ENCODE results near the gene NEUROD4.
"Not testable (repeated sequence)": the region's sequence is repeated elsewhere in the genome, so short reads cannot be mapped to it uniquely, and the experiment has no call there.

Gene NEUROD4, protein sequence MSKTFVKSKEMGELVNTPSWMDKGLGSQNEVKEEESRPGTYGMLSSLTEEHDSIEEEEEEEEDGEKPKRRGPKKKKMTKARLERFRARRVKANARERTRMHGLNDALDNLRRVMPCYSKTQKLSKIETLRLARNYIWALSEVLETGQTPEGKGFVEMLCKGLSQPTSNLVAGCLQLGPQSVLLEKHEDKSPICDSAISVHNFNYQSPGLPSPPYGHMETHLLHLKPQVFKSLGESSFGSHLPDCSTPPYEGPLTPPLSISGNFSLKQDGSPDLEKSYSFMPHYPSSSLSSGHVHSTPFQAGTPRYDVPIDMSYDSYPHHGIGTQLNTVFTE

DNA sequence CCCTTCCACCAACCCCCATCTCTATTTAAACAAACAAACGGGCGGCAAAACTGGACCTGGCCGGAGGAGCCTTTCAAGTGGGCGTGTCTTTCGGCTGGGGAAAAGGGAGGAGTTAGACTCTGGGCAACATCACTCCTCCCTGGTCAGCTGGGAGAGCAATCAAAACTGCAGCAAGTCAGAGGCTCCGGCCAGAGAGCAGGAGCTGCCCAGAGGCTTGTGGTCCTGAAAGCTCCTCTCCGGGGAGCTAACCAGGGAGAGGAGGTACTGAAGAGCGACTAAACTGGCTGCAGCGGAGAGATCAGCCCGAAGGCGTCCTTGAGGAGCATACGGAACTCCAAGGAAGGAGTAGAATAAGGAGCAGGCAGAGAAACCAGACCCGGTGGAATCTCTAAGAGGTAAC is at the start of gene NEUROD4:
Gene NEUROD4, plus strand, starts transcription at position 191 of the 400 bp plus-strand sequence. CDS start 6,466 bp downstream, outside the sequence.
- peak; percentile 54 for DNase-seq

DNA sequence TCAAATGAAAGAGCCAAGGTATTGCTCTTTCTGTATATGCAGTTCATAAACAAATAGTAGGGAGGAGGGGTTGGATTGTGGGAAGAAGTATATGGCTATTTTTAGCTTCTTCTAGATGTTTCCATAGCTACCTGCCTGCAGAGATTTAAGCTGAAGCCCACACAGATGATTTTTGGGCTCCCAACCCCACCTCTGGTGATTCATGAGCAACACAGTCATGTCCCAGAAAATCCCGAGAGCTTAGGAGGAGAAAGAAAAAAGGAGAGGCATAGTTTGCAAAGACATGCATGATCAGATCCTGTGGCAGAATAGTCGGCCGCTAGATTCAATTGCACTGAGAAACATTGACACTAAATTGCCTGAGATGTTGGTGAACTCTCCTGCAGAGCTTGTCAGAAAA is 49.0 kb upstream of the NEUROD4 start:
- DNase-seq = no peak

DNA sequence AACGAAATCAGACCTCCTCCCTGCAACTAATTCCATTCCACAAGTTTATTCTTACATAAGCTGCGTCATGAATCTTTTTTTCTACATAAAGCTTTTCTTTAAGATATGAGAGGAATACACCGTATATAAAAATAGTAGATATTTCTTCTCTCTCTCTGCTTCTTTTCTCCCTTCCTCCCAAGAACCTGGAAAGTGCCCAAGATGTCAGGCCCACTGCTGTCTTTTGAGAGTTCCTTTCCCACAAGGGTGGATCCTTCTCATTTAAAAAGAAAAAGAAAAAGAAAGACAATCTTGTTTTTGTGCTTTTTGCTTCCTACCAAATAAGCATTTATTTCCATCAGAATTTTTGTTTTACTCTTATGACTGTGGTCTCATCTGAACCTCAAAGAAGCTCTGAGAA is 46.2 kb upstream of the NEUROD4 start:
- no peak for DNase-seq

DNA sequence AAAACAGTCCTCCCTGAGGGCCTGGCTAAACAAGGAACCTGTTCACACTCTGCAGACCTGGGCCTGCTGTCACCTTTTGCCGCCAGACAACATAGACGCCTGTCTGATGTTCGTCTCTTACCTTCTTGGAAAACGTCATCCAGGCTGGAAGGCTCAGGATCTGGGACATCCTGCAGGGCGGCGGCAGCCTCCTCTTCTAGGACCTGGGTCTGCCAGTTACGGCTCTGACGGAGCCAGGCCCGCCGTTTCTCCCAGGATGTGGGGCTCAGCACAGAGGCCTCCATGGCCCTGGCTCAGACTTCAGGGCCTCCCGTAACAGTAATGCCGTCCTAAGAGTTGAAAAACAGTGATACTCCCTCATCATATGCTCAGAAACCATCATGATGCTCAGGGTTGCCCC is 45.5 kb upstream of the NEUROD4 start:
- DNase-seq = no peak

DNA sequence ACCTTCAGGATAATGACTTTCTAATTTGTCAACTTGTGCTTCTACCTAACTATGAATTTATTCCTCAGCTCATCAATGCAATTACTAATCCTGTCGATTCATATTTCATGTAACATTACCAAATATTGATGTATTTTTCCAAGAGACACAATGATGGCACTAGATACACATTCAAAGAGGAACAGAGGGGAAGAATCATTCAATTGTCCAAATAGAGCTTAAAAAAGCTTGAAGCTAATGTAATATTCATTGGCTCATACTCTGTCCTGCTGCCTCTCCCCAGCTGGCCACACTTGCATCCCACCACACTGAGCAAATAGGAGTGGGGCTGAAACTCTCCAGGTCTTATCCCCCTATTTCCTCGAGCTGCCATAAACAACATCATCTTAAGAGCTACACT is 44.5 kb upstream of the NEUROD4 start:
- no peak for DNase-seq

DNA sequence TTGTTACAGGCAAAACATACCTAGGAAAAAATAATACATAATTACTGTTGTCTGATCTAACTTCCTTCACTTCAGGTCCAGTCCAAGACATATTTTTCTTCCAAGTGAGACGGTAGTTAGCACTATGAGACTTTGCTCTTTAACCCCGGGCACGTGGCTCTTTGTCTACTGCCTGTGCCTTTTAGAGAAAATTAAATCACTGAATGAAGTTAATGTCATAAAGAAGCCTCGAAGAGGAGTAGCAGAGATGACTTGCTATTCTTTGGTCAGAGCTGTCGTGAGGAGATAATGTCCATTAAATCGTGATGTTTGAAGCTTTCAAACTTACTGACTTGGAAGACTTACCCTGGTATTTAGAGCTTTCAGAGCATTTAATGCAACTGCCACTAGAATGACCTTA is 43.9 kb upstream of the NEUROD4 start:
- DNase-seq = no peak

DNA sequence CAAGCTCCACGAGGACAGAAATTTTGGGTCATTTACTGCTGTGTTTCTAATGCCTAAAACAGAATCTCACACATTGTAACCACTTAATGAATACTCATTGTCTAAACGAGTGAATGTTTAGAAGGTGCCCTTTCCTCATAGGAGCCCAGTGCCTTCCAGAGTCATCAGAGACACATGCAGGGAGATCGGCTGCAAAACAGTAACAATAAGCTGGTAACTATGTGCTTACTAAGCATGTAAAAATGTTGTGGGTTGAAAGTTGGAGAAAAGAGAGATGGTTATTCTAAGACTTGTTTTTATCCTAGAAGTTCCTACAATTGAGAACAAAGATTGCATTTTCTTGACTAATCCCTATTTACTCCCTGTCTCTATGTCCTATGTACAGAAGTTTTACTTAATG is 42.6 kb upstream of the NEUROD4 start:
- DNase-seq = no peak

DNA sequence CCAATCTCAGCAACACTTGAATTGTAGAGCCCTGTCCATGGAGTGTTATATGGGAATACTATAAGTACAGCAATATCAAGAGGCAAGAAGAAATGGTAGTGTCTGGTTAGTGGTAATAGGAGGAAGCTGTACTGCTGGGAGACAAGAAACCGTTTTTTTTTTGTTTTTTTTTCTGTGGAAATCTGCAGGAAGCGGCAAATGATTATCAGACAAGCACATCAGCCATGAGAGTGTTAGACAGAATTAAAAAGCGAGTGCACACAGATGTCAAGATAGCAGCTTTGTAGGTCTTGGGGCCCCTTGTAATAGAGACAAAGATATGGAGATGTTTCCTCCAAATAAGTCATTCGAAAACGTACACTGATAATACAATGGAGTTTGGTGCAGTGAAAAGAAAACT is 41.9 kb upstream of the NEUROD4 start:
- no peak for DNase-seq

DNA sequence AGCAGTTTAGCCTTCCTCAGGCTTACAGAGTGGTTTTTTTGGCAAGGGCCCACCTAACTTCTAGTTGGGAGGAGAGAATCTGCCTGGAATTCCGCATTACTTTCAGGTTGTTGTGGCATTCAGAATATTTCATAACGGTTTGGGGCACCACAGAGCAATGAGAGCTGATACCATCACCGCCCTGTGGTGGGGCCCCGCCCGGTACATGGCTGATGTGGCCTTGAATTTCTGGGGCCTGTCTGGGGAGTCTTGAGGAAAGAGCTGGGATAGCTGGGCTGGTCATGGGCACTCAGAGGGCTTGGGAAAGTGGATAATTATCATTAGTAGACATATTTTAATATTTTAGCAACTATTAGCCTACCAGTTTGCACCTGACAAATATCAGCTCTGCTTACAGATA is 39.4 kb upstream of the NEUROD4 start:
- DNase-seq = no peak

DNA sequence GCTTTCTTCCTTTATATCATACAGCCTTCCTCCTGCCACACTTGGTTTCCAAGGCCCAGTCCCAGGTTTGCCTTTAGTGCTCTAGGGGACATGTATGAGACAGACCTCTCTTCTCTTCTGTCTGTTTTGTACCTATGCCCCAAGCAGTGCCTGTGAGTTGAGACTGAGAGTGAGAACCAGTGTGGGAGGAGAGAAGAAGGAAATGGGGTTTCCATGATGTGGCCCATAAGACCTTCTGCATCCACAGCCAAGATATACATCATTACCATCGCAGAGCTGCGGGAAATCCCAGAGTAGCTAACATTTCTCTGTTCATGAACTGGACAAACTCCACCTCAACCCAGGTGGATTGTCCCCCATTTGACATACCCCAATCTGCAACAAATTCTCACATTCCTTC is 38.0 kb upstream of the NEUROD4 start:
- no peak for DNase-seq

DNA sequence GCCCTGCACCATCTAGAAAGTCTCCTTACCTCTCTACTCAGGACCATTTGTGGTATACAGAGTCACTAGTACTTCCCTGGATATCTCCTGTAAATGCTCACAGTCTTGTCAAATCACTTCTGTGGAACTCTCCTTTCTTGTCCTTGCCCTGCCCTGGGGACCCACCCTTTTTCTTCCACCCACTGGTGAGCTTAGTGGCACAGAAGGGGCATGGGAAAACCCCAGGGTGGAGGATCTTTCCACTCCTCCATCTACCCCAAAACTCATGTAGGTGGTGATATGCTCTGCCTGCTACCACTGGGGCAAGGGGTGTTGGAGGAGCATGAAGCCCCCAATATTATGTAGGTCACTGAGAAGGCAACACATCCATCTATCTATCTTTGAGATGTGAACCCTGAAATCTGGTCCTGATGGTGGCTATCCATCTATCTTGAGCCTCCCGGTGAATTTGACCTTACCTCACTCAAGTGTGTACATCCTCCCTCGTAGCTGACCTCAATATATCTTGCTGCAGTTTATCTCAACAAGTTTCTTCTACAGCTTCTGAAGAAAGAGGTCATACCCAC is 36.2 kb upstream of the NEUROD4 start:
- no peak for DNase-seq

DNA sequence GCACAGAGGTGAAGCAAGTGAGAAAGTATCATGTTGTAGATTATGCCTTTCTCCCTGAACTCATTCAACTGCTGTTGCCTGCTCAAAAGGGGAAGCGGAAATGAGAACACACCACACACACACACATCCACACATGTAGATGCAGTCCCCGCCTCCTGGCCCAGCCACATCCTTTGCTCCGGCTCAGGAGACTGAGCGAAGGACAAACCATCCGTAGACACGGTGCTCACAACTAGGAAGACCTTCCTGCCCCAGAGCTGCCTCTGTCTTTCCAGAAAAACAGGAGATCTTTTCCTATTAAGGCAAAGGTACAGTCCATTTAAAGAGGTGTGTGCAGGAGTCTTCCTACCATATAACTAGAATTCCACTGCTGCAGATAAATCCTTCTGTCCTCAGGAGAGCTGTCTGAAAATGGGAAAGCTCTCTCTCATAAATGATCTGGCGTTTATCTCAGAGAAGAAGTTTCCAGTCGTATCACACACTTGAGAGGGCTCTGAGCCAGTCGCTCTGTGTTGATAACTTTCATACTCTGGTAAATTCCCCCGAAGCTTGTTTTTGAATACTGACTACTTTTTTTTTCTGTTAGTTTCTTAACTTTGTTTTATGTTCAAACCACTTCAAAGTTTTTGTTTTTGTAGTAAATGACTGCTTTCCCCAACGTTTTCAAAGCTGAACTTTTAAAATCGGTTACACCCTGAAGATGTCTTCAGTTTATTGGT is 35.0 kb upstream of the NEUROD4 start, which contains the start of gene TESPA1:
Gene TESPA1, minus strand, starts transcription at position 105 of the 719 bp plus-strand sequence. CDS start 10,200 bp downstream, outside the sequence.
- DNase-seq = no peak

DNA sequence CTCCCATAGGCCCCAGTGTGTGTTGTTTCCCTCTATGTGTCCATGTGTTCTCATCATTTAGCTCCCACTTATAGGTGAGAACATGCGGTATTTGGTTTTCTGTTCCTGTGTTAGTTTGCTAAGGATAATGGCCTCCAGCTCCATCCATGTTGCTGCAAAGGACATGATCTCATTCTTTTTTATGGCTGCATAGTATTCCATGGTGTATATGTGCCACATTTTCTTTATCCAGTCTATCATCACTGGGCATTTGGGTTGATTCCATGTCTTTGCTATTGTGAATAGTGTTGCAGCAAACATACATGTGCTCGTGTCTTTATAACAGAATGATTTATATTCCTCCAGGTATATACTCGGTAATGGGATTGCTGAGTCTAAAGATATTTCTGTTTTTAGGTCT is 33.0 kb upstream of the NEUROD4 start:
- not testable (repeated sequence) for DNase-seq

DNA sequence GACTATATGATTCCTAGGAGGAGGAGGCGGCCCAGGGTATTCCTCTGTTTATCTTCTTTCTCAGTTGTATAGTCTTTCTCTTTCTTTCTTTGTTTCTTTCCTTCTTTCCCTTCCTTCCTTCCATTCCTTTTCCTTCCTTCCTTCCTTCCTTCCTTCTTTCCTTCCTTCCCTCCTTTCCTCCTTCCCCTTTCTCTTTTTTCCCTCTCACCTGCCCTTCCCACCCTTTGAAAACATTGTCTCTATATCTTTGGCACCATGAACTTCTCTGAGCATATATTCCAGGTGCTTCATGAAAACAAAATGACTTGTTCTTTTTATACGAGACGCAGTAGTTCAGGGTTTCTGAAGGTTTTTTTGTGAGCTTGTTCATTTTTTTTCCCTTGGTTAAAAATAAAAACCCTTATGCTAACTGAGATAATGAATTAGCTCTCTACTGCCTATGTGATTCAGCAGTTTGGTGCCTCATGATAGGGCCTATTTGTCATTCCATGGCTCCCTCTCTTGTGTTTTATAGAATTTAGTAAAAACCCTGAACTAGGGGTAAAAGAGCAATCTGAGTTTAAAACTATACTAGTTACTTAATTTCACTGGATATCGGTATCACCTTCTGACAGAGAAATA is 32.1 kb upstream of the NEUROD4 start:
- DNase-seq = no peak

DNA sequence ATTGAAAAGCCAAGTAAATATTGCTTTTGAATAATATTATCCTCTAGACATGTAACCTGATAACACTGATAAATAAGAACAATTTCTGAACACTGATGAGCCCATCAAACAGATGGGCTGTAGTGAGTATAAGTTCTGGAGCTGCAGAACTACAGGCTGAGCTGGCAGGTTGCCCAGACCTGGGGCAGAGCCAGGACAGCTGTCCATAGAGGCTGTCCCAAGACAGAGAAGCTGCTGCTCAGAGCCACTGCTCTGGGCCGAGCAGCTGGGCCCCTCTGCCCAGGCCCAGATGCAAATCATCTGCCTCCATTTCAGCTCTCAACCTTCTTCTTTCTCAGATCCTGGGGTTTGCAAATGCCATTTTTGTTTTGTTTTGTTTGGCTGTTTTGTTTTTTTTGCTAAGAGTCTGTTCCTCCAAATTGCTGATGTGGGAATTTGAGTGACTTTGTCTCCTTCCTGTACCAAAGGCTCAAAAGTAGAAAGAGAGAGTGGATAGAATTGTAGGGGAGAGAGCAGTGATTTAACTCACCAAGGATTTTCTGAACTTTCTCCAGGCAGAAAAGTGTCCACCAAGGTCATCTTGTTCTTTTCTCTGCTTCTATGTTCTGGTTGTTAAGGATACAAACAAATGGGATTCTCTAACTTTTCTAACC is 31.2 kb upstream of the NEUROD4 start:
- peak; percentile 87 for DNase-seq

DNA sequence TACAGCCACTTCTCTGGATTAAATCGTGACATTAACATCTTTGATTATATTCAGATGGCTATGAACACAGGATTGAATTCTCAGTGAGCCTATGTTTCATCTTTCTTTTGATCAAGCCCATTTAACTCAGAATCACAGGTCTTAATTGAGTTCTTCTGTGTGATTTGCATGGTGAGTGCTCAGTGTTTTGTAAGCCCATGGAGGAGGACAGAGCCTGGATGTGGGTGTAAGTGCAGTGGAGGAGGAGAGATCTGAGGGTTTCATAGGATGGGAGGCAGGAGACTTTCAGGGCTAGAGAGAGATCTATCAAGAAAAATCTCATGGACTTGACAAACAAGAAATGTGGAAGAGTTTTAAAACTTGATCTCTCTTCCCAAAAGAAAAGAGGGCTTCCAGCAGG is 29.9 kb upstream of the NEUROD4 start:
- DNase-seq = no peak

DNA sequence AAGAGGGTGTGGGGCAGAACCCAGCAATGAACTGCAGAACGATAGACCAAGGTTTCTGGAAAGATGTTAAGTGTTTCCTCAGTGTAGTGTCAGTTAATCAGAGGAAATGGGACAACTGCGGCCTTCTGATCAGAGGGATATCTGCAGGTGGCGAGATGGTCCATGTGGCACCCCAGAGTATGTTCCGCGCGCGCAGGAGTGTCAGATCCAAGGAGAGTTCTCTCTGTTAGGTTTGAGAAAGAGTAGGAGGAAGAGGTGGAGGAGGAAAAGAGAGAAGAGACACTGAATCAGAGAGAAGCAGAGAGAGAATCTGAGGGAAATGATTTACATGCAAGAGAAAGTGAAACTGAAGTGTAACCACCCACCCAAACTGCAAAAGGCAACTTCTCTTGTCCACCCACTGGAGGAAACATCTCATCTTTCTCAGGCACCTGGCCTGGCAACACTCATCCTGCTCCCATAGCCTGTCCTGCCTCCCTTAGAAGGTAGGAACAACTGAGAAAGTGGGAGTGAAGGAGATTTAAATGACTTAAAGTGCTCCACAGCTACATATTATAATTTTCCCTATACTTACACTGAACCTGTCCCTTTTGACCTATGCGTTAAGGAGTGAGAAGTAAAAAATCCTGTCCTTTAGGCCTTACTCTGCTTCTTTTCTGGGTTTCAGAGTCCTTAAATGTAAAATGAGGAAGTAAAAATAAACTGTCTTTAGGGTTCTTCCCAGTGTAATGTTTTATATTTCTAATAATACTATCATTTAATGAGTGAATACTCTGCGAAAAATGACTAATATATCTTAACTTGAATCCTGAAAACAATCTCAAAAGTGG is 28.4 kb upstream of the NEUROD4 start:
- no peak for DNase-seq

DNA sequence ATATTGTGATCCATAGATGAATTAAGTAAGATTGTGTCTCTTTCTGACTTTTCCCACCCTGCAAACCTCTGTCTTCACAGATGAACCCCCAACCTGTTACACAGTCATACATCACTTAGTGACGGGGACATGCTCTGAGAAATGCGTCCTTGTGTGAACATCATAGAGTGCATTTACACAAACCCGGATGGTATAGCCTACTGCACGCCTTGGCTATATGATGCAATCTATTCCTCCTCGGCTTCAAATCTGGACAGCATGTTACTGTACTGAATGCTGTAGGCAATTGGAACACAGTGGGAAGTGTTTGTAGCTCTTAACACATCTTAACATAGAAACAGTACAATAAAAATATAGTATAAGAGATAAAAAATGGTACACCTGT is 27.8 kb upstream of the NEUROD4 start:
- no peak for DNase-seq

DNA sequence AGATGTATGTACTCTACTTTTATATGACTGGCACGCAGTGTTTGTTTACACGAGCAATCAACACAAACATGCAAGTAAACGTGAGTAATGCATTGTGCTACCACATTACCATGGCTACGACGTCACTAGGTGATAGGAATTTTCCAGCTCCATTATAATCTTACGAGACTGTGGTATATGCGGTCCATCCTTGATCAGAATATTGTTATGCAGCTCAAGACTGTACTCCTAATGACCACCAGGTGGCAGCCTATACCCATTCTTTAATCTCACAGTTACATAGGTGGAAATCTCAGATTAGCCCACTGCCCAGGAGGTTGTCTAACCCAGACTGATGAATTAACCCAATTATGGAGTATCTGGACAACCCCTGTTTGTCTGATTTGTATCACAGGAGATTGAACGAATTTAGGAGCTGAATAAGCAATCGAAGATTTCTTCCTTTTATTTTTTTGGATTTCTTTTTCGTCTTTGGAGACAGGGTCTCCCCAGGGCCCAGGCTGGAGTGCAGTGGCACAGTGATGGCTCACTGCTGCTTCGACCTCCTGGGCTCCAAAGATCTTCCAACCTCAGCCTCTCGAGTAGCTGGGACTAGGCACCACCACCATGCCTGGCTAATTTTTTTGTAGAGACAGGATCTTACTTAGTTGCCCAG is 26.5 kb upstream of the NEUROD4 start:
- peak; percentile 24 for DNase-seq

DNA sequence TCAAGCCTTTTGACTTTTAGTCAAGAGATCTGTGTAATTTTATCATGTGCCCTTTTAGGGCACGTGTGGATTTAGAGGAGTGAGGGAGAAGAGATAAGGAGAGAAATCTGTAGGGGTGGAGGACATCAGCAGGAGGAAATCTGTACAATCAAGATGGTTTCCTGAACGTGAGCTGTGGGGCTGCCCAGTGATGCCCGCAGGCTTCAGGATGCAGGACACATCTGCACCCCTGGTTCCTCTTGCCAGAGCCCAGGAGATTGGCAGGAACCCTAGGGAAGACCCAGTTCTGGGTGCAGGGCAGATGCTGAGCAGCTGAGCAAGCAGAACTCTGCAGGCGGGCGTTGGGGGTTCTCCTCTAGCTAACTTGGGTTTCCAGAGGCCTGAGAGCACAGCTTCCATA is 23.6 kb upstream of the NEUROD4 start:
- DNase-seq = no peak

DNA sequence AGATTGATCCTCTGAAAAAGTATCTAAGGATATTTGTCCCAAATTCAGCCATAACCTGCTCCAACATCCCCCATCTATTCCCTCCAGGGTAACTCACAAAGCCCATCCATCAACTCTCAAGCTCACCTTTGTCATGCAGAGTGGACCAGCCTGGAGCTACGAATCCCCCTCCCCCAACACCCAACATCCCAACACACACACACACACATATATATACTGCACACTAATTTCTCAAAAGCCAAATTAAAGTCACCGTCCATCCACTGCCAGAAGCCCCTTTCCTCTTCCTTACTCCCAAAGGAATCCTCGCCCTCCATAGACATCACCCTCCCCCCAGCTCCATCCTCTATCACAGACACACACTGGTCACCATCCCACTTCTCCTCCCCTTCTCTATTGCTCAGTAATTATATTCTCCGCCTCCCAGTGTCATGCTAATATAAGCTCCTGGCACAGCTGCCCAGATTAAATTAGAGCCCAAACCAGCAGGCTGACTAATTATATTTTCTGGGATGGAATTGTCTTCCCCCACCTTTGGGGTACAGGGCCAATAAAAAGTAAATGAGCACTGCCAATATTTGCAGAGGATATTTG is 21.7 kb upstream of the NEUROD4 start:
- DNase-seq = no peak
